ENCODE results near the gene LONP2.

- TF ChIP-seq FOSL1 (IDR thresholded peaks at IDR 0.05; ENCODE audit: low read depth) = no peak
- no peak for TF ChIP-seq ZNF274 (IDR thresholded peaks at IDR 0.05; ENCODE audit: low read depth, low read length)
- TF ChIP-seq, protein P1, sequence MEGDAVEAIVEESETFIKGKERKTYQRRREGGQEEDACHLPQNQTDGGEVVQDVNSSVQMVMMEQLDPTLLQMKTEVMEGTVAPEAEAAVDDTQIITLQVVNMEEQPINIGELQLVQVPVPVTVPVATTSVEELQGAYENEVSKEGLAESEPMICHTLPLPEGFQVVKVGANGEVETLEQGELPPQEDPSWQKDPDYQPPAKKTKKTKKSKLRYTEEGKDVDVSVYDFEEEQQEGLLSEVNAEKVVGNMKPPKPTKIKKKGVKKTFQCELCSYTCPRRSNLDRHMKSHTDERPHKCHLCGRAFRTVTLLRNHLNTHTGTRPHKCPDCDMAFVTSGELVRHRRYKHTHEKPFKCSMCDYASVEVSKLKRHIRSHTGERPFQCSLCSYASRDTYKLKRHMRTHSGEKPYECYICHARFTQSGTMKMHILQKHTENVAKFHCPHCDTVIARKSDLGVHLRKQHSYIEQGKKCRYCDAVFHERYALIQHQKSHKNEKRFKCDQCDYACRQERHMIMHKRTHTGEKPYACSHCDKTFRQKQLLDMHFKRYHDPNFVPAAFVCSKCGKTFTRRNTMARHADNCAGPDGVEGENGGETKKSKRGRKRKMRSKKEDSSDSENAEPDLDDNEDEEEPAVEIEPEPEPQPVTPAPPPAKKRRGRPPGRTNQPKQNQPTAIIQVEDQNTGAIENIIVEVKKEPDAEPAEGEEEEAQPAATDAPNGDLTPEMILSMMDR (IDR thresholded peaks at IDR 0.05 in 2 of 3, conservative IDR thresholded peaks at IDR 0.05 in 1 of 3; ENCODE audit: borderline replicate concordance in 1 of 3, insufficient read depth in 1 of 3, low read depth in 2 of 3, low read length in 2 of 3) = no peak; a peak in 1 of 6 replicates
- no peak for TF ChIP-seq CBX3 (IDR thresholded peaks at IDR 0.05; ENCODE audit: low read depth)
- no peak for TF ChIP-seq ZFX (IDR thresholded peaks at IDR 0.05)
- TF ChIP-seq POLR2A (IDR thresholded peaks at IDR 0.05; ENCODE audit: borderline replicate concordance, extremely low read depth, insufficient read depth, insufficient read length) = no peak
These were observed 72.9 kb downstream of the LONP2 start for GRCh38 chr16:48317026-48317425.

All from HCT116 (cell line).